ENCODE results near the gene PDXK.

The PDXK gene

DNA sequence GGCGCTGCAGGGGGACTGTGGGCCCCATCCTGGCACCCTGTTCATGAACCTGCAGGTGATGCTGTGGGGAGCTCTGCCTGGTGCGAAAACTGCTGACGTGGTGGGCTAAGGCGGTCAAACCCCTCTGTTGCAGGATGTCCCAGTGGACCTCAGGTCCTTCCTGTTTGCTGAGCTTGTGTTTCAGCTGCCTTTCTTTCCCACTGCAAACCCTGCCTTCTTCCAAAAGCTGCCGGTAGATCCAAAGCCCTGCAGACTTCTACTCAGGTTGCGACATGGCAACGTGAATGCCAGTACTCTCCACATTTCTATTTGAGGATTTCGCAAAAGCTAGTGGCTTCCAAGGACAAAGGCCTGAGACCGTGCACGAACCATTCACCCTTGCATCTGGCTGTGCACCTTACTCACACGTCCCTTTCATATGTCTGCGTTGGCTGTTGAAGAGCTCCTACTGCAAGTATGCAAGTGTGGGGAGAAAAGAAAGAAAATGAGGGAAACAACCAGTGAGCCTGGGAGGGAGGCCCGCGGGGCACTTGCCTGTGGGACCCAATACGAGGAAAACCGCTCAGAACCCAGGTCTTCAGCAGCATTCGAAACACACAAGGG, 64.3 kb downstream of the PDXK start:
- no peak for ATAC-seq
- TF ChIP-seq, protein P1, sequence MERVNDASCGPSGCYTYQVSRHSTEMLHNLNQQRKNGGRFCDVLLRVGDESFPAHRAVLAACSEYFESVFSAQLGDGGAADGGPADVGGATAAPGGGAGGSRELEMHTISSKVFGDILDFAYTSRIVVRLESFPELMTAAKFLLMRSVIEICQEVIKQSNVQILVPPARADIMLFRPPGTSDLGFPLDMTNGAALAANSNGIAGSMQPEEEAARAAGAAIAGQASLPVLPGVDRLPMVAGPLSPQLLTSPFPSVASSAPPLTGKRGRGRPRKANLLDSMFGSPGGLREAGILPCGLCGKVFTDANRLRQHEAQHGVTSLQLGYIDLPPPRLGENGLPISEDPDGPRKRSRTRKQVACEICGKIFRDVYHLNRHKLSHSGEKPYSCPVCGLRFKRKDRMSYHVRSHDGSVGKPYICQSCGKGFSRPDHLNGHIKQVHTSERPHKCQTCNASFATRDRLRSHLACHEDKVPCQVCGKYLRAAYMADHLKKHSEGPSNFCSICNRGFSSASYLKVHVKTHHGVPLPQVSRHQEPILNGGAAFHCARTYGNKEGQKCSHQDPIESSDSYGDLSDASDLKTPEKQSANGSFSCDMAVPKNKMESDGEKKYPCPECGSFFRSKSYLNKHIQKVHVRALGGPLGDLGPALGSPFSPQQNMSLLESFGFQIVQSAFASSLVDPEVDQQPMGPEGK (CRISPR knock-in tag; IDR thresholded peaks at IDR 0.05; ENCODE audit: borderline replicate concordance): no peak
- no peak for TF ChIP-seq RARB (CRISPR knock-in tag; IDR thresholded peaks at IDR 0.05)
- no peak for TF ChIP-seq ZFP3 (CRISPR knock-in tag; IDR thresholded peaks at IDR 0.05)

DNA sequence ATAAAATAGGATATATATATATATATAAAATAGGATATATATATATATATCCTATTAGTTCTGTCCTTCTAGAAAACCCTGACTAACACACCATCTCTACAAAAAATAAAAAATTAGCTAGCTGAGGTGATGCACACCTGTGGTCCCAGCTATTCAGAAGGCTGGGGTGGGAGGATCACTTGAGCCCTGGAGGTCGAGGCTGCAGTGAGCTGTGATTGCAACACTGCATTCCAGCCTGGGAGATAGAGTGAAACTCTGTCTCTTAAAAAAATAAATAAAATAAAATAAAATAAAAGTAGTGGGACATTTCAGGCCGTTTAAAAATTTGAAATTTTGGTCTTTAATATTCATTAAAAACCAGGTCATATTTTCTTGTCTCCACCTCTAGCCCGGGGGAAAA, 66.2 kb downstream of the PDXK start:
- TF ChIP-seq, protein P2, sequence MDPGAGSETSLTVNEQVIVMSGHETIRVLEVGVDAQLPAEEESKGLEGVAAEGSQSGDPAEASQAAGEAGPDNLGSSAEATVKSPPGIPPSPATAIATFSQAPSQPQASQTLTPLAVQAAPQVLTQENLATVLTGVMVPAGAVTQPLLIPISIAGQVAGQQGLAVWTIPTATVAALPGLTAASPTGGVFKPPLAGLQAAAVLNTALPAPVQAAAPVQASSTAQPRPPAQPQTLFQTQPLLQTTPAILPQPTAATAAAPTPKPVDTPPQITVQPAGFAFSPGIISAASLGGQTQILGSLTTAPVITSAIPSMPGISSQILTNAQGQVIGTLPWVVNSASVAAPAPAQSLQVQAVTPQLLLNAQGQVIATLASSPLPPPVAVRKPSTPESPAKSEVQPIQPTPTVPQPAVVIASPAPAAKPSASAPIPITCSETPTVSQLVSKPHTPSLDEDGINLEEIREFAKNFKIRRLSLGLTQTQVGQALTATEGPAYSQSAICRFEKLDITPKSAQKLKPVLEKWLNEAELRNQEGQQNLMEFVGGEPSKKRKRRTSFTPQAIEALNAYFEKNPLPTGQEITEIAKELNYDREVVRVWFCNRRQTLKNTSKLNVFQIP (CRISPR knock-in tag; IDR thresholded peaks at IDR 0.05; ENCODE audit: borderline replicate concordance, low read depth): no peak
- TF ChIP-seq, protein P3, sequence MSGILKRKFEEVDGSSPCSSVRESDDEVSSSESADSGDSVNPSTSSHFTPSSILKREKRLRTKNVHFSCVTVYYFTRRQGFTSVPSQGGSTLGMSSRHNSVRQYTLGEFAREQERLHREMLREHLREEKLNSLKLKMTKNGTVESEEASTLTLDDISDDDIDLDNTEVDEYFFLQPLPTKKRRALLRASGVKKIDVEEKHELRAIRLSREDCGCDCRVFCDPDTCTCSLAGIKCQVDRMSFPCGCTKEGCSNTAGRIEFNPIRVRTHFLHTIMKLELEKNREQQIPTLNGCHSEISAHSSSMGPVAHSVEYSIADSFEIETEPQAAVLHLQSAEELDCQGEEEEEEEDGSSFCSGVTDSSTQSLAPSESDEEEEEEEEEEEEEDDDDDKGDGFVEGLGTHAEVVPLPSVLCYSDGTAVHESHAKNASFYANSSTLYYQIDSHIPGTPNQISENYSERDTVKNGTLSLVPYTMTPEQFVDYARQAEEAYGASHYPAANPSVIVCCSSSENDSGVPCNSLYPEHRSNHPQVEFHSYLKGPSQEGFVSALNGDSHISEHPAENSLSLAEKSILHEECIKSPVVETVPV (CRISPR knock-in tag; IDR thresholded peaks at IDR 0.05): no peak
- TF ChIP-seq SNAI2 (CRISPR knock-in tag; IDR thresholded peaks at IDR 0.05) (no peak), ZNF8 (CRISPR knock-in tag; IDR thresholded peaks at IDR 0.05) (no peak), ARNTL (CRISPR knock-in tag; IDR thresholded peaks at IDR 0.05; ENCODE audit: borderline replicate concordance, low read depth) (no peak)
- TF ChIP-seq, protein P4, sequence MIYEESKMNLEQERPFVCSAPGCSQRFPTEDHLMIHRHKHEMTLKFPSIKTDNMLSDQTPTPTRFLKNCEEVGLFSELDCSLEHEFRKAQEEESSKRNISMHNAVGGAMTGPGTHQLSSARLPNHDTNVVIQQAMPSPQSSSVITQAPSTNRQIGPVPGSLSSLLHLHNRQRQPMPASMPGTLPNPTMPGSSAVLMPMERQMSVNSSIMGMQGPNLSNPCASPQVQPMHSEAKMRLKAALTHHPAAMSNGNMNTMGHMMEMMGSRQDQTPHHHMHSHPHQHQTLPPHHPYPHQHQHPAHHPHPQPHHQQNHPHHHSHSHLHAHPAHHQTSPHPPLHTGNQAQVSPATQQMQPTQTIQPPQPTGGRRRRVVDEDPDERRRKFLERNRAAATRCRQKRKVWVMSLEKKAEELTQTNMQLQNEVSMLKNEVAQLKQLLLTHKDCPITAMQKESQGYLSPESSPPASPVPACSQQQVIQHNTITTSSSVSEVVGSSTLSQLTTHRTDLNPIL (CRISPR knock-in tag; IDR thresholded peaks at IDR 0.05; ENCODE audit: low read depth): no peak
- ATAC-seq: no peak

DNA sequence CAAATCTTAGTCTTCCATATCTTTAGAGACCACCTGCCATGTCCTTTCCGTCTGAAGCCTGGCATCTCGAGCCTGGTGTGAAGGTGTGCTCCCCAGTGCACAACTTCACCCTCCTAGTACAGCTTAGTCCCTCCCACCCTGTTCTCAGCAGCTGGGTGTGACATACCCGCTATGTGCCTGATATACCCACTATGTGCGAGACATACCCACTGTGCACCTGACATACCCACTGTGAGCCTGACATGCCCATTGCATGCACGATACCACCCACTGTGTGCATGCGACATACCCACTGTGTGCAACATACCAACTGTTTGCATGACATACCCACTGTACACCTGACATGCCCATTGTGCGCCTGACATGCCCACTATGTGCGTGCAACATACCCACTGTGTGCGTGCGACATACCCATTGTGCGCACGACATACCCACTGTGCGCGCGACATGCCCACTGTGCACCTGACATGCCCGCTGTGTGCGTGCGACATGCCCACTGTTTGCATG, 67.4 kb downstream of the PDXK start:
- TF ChIP-seq ZNF565 (CRISPR knock-in tag; conservative IDR thresholded peaks at IDR 0.05; ENCODE audit: low read depth): no peak
- TF ChIP-seq SNAI2 (CRISPR knock-in tag; IDR thresholded peaks at IDR 0.05): no peak
- TF ChIP-seq PPARA (CRISPR knock-in tag; IDR thresholded peaks at IDR 0.05; ENCODE audit: borderline replicate concordance): no peak
- no peak for TF ChIP-seq ARNTL (CRISPR knock-in tag; IDR thresholded peaks at IDR 0.05; ENCODE audit: borderline replicate concordance, low read depth)
- TF ChIP-seq, protein P5, sequence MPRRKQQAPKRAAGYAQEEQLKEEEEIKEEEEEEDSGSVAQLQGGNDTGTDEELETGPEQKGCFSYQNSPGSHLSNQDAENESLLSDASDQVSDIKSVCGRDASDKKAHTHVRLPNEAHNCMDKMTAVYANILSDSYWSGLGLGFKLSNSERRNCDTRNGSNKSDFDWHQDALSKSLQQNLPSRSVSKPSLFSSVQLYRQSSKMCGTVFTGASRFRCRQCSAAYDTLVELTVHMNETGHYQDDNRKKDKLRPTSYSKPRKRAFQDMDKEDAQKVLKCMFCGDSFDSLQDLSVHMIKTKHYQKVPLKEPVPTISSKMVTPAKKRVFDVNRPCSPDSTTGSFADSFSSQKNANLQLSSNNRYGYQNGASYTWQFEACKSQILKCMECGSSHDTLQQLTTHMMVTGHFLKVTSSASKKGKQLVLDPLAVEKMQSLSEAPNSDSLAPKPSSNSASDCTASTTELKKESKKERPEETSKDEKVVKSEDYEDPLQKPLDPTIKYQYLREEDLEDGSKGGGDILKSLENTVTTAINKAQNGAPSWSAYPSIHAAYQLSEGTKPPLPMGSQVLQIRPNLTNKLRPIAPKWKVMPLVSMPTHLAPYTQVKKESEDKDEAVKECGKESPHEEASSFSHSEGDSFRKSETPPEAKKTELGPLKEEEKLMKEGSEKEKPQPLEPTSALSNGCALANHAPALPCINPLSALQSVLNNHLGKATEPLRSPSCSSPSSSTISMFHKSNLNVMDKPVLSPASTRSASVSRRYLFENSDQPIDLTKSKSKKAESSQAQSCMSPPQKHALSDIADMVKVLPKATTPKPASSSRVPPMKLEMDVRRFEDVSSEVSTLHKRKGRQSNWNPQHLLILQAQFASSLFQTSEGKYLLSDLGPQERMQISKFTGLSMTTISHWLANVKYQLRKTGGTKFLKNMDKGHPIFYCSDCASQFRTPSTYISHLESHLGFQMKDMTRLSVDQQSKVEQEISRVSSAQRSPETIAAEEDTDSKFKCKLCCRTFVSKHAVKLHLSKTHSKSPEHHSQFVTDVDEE (CRISPR knock-in tag; IDR thresholded peaks at IDR 0.05): no peak
- no peak for TF ChIP-seq BACH2 (CRISPR knock-in tag; IDR thresholded peaks at IDR 0.05; ENCODE audit: borderline replicate concordance)
- TF ChIP-seq GLIS3 (CRISPR knock-in tag; IDR thresholded peaks at IDR 0.05): no peak
- TF ChIP-seq, protein P3 (CRISPR knock-in tag; IDR thresholded peaks at IDR 0.05): no peak
- TF ChIP-seq, protein P4 (CRISPR knock-in tag; IDR thresholded peaks at IDR 0.05; ENCODE audit: low read depth): no peak
- no peak for TF ChIP-seq ZC3H10 (CRISPR knock-in tag; IDR thresholded peaks at IDR 0.05)
- no peak for TF ChIP-seq ESRRG (CRISPR knock-in tag; IDR thresholded peaks at IDR 0.05)
- no peak for TF ChIP-seq CSDC2 (CRISPR knock-in tag; IDR thresholded peaks at IDR 0.05)

More for the DNA sequence above, 67.4 kb downstream of the PDXK start:
- ATAC-seq: no peak

Measured in SK-N-SH treated with all-trans-retinoic acid at 6 μM for 48 hours (cell line).